Ishikawa (cell line): Measurements from ENCODE around the gene PLA2G2D.

ENCODE experiments used
- FOXM1 ChIP-seq: IDR thresholded peaks from 2 replicates; pipeline ENCODE4 v1.6.1; 2012; ENCODE audit warnings: low read depth, borderline replicate concordance
- REST ChIP-seq: IDR thresholded peaks from 2 replicates; pipeline ENCODE4 v1.6.1; 2012; ENCODE audit warnings: low read depth, mild to moderate bottlenecking
- TEAD4 ChIP-seq: IDR thresholded peaks from 2 replicates; pipeline ENCODE4 v1.6.1; 2012

- TF ChIP-seq FOXM1 (no peak), REST (no peak), TEAD4 (no peak)
These were observed 39.2 kb upstream of the PLA2G2D start for GRCh38 chr1:20158358-20159070.
